ENCODE measurements around the gene CYP3A4.

DNA sequence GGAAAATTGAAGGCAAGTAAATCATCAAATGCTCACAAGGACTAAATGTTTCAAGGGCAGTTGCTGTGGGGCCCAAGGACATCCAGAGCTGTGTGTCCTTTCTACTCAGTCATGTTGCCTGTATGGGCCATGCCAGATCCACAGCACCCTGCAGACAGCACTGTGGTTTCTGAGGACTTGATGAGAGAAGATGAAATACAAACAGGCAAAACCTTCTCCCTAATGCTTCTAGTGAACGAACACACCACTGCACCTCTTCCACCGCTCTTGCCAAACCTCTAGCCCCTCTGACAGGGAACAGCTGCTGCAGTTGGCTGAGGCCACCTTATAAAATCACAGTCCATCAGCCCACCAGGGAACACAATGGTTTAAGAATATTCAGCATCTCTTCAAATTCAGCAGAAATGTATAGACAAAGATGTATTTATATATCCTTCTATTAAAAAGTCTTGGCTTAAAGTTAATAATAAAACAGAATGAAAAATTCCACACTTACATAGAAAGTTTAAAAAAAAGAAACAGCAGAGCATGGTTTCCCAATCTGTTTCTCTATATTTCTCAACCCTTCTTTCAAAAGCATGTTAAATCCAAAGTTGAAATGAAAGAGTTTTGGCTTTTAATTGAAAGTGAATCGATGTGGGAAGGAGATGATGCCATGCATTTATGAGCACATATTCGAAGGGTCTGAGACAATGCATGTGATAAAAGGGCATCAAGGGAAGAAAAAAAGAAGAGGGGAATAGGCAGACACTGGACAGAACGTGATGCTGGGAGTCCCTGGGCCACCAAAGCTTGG, 63.0 kb downstream of the CYP3A4 start:
- TF ChIP-seq, protein P1, sequence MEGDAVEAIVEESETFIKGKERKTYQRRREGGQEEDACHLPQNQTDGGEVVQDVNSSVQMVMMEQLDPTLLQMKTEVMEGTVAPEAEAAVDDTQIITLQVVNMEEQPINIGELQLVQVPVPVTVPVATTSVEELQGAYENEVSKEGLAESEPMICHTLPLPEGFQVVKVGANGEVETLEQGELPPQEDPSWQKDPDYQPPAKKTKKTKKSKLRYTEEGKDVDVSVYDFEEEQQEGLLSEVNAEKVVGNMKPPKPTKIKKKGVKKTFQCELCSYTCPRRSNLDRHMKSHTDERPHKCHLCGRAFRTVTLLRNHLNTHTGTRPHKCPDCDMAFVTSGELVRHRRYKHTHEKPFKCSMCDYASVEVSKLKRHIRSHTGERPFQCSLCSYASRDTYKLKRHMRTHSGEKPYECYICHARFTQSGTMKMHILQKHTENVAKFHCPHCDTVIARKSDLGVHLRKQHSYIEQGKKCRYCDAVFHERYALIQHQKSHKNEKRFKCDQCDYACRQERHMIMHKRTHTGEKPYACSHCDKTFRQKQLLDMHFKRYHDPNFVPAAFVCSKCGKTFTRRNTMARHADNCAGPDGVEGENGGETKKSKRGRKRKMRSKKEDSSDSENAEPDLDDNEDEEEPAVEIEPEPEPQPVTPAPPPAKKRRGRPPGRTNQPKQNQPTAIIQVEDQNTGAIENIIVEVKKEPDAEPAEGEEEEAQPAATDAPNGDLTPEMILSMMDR (conservative IDR thresholded peaks at IDR 0.05 in 1 of 2, IDR thresholded peaks at IDR 0.05 in 1 of 2; ENCODE audit: low read depth in 1 of 2, low read length in 2 of 2), result no peak
- TF ChIP-seq EZH2 (IDR thresholded peaks at IDR 0.05; ENCODE audit: low read length, missing control alignments), result no peak
